HG03108 (cell line): ENCODE data around the gene ATL3.
"Not testable (repeated sequence)": the region's sequence is repeated elsewhere in the genome, so short reads cannot be mapped to it uniquely, and the experiment has no call there.

Experiments
- ATAC-seq: cut with Tn5 transposase; IDR thresholded peaks from one replicate; pipeline ENCODE4 v1.9.1; 2021; ENCODE audit warnings: moderate library complexity; ENCODE audit not compliant: unreplicated experiment

The ATL3 gene

GRCh38 chr11:63622323-63622722, 48.9 kb downstream of the ATL3 start:
- ATAC-seq = no peak

GRCh38 chr11:63621071-63621470, 50.1 kb downstream of the ATL3 start:
- ATAC-seq = no peak

GRCh38 chr11:63619967-63620366, 51.2 kb downstream of the ATL3 start:
- ATAC-seq = no peak

GRCh38 chr11:63617686-63618085, 53.5 kb downstream of the ATL3 start:
- not testable (repeated sequence) for ATAC-seq

- no peak for ATAC-seq
Observed at GRCh38 chr11:63616953-63617352, 54.2 kb downstream of the ATL3 start.

GRCh38 chr11:63614136-63614671, 57.0 kb downstream of the ATL3 start, which contains the start of gene PLAAT3:
Gene PLAAT3 (minus strand): TSS chr11:63614433. CDS start chr11:63614014, 419 bp downstream.
- ATAC-seq = no peak

GRCh38 chr11:63613517-63614135, 57.5 kb downstream of the ATL3 start:
- no peak for ATAC-seq

GRCh38 chr11:63612181-63612580, 59.0 kb downstream of the ATL3 start:
- ATAC-seq = no peak

GRCh38 chr11:63611395-63611747, 59.8 kb downstream of the ATL3 start:
- ATAC-seq = no peak

GRCh38 chr11:63610604-63611394, 60.4 kb downstream of the ATL3 start:
- no peak for ATAC-seq

- no peak for ATAC-seq
Observed at GRCh38 chr11:63609971-63610580, 61.1 kb downstream of the ATL3 start.

- ATAC-seq = no peak
Observed at GRCh38 chr11:63609536-63609935, 61.6 kb downstream of the ATL3 start.

- ATAC-seq = no peak
Observed at GRCh38 chr11:63608353-63609345, 62.5 kb downstream of the ATL3 start.

GRCh38 chr11:63603180-63603518, 68.0 kb downstream of the ATL3 start:
- no peak for ATAC-seq

GRCh38 chr11:63602290-63603179, 68.6 kb downstream of the ATL3 start:
- not testable (repeated sequence) for ATAC-seq

- ATAC-seq = no peak
Observed at GRCh38 chr11:63599211-63600122, 71.7 kb downstream of the ATL3 start.

- no peak for ATAC-seq
Observed at GRCh38 chr11:63598556-63598955, 72.6 kb downstream of the ATL3 start.

GRCh38 chr11:63595296-63595695, 75.9 kb downstream of the ATL3 start:
- no peak for ATAC-seq

GRCh38 chr11:63592975-63593395, 78.2 kb downstream of the ATL3 start:
- ATAC-seq = no peak
